HepG2 (cell line): ENCODE results near the gene ZFTA.

Experiments
- CREM ChIP-seq, 2 experiments: sonication (generic) in 1 of 2; formaldehyde crosslinking in 1 of 2; IDR thresholded peaks; 2 replicates each; pipeline versions ENCODE4 v1.4.0 to v1.6.1; 2016 to 2020; ENCODE audit warnings: antibody characterized with exemption in 1 of 2, mild to moderate bottlenecking in 1 of 2, missing genetic modification reagents in 1 of 2
- CTCF ChIP-seq: sonication (generic); formaldehyde crosslinking; IDR thresholded peaks from 2 replicates; pipeline ENCODE4 v1.5.0; 2020; ENCODE audit warnings: mild to moderate bottlenecking, missing genetic modification reagents, moderate library complexity
- ESRRA ChIP-seq: sonication (generic); formaldehyde crosslinking; IDR thresholded peaks from 2 replicates; pipeline ENCODE4 v1.5.1; 2020; ENCODE audit warnings: mild to moderate bottlenecking, low read depth, missing genetic modification reagents
- EZH2 ChIP-seq: conservative IDR thresholded peaks from 2 replicates; pipeline ENCODE4 v1.6.1; 2012; ENCODE audit warnings: mild to moderate bottlenecking, low read depth, low read length, moderate library complexity
- ISL2 ChIP-seq: sonication (generic); formaldehyde crosslinking; IDR thresholded peaks from 2 replicates; pipeline ENCODE4 v1.5.0; 2020; ENCODE audit warnings: missing genetic modification reagents
- MAFG ChIP-seq: sonication (generic); formaldehyde crosslinking; IDR thresholded peaks from 2 replicates; pipeline ENCODE4 v1.5.1; 2020; ENCODE audit warnings: mild to moderate bottlenecking, missing genetic modification reagents
- MAFK ChIP-seq, 2 experiments: IDR thresholded peaks in 1 of 2; conservative IDR thresholded peaks in 1 of 2; 2 replicates each; pipeline ENCODE4 v1.6.1; 2011; ENCODE audit warnings: improper control_type of control experiment in 2 of 2, low read length in 2 of 2
- POLR2A ChIP-seq, 2 experiments: IDR thresholded peaks; 2 replicates each; pipeline ENCODE4 v1.6.1; 2011; ENCODE audit warnings: low read depth in 2 of 2, low read length in 2 of 2, mild to moderate bottlenecking in 1 of 2, moderate library complexity in 1 of 2; ENCODE audit not compliant: insufficient read depth in 1 of 2
- SKI ChIP-seq: fragments of 450-650 bp; IDR thresholded peaks from one replicate; pipeline ENCODE4 v1.6.1; 2018; ENCODE audit warnings: mild to moderate bottlenecking; ENCODE audit not compliant: partially characterized antibody
- TCF12 ChIP-seq, 2 experiments: fragments of 450-650 bp in 1 of 2; sonication (generic) in 1 of 2; formaldehyde crosslinking in 1 of 2; IDR thresholded peaks; 2 replicates each; pipeline versions ENCODE4 v1.6.1 to v1.8.0; 2017 to 2022; ENCODE audit warnings: antibody characterized with exemption in 1 of 2, mild to moderate bottlenecking in 1 of 2, missing genetic modification reagents in 1 of 2, moderate library complexity in 1 of 2
- THAP8 ChIP-seq: sonication (generic); formaldehyde crosslinking; IDR thresholded peaks from 2 replicates; pipeline ENCODE4 v1.5.1; 2020; ENCODE audit warnings: missing genetic modification reagents, mild to moderate bottlenecking, borderline replicate concordance
- ZNF446 ChIP-seq: sonication (generic); formaldehyde crosslinking; IDR thresholded peaks from 2 replicates; pipeline ENCODE4 v1.5.0; 2020; ENCODE audit warnings: mild to moderate bottlenecking, missing genetic modification reagents

- TF ChIP-seq ZNF446 (CRISPR knock-in tag) (no peak), ESRRA (no peak), SKI (no peak), CTCF (CRISPR knock-in tag) (no peak), ISL2 (CRISPR knock-in tag) (no peak), TCF12 (IDR thresholded peaks at IDR 0.05) (no peak), TCF12 (CRISPR knock-in tag; IDR thresholded peaks at IDR 0.05) (no peak), CREM (IDR thresholded peaks at IDR 0.05) (no peak), CREM (CRISPR knock-in tag; IDR thresholded peaks at IDR 0.05) (no peak), MAFK (conservative IDR thresholded peaks at IDR 0.05 in 1 of 2, IDR thresholded peaks at IDR 0.05 in 1 of 2; ENCODE audit: low read length in 2 of 2) (no peak), POLR2A (IDR thresholded peaks at IDR 0.05; ENCODE audit: insufficient read depth in 1 of 2, low read depth in 2 of 2, low read length in 2 of 2) (no peak), MAFG (CRISPR knock-in tag) (no peak), THAP8 (CRISPR knock-in tag) (no peak), EZH2 (no peak)
These were observed 48.6 kb downstream of the ZFTA start for GRCh38 chr11:63719987-63720386.
